GM19328 (cell line): Measurements from ENCODE around the gene SCUBE1.
"Not testable (repeated sequence)": the region's sequence is repeated elsewhere in the genome, so short reads cannot be mapped to it uniquely, and the experiment has no call there.

Source experiments
- ATAC-seq: cut with Tn5 transposase; IDR thresholded peaks from one replicate; pipeline ENCODE4 v1.9.1; 2021; ENCODE audit warnings: mild to moderate bottlenecking, moderate library complexity; ENCODE audit not compliant: unreplicated experiment

SCUBE1 gene

DNA sequence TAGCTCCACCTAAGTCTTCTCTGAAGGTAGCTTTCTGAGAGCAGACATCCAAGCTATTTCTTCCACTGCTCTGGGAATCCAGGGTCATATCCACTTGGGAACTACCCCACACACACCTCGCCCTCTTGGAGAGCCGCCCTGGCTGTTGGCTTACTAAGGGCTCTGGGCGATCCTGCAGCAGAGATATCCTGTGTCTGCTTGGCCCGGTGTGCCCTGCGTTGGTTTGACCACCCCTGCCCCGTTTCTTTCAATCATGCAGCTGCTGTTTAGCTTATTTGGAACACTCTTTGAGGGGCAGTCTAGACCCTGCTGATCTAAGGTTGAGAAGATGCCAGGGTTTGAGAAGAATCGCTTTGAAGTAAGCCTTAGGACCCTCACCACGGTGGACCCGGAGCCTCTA, 17.4 kb upstream of the SCUBE1 start:
- no peak for ATAC-seq

DNA sequence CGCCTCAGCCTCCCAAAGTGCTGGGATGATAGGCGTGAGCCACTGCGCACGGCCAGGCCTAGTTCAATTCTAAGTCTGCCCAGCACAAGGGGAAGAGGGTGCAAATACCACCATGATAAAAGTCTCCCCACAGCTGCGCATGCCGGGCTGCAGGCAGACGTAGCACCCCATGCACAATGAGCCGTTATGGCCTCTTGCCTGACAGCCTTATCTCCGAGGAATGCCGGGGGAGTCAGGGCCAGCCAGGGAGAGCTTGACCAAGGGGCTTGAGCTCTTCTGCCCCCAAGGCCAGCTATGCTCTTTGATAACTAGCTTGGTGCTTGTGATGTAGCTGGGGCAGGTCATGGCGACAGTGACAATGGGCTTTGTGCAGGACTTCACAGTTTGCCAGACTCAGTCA, 13.7 kb upstream of the SCUBE1 start:
- ATAC-seq, result no peak

DNA sequence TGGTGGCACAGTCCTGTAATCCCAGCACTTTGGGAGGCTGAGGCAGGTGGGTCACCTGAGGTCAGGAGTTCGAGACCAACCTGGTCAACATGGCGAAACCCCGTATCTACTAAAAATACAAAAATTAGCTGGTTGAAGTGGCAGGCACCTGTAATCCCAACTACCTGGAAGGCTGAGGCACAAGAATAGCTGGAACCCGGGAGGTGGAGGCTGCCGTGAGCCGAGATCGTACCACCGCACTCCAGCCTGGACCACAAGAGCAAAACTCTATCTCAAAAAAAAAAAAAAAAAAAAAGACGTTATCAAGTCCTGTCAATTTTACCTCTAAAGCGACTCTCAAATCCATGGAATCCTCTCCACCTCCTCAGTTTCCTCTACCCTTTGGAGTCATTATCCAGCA, 12.5 kb upstream of the SCUBE1 start:
- not testable (repeated sequence) for ATAC-seq

DNA sequence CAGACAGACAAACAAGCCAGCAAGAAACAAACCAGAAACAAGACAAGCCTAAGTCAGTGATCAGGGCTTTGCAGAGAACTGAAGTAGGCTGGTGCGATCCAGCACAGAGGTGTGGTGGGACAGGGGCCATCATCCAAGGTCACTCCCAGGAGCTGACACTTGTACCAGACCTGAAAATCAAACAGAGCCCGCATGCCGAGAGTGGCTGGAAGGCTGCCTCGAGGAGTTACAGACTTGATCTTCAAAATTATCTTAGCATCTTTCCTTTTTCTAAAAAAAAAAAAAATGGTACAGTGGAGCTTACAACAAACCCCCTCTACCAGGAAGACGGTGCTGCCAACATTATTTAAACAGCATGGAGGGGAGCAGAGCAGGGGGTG, 8.8 kb upstream of the SCUBE1 start:
- ATAC-seq, result no peak

DNA sequence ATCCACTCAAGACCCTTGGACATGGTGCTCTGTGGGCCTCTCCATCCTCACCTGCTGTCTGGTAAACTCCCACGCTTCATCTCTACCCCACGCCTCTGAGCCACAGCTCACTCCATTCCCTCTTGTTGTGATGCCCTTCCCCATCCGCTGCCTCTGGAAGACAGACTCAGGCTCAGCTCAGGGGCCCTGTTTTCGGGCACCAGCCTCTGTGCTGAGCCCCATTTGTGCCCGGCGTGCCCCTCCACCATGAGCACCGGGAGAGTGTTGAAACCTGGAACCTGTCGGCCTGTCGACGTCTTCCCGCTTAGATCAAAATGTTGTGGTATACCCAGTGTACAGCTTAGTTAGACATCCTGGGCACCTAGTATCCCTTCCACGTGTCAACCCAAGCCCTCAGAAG, 6.5 kb upstream of the SCUBE1 start:
- no peak for ATAC-seq

DNA sequence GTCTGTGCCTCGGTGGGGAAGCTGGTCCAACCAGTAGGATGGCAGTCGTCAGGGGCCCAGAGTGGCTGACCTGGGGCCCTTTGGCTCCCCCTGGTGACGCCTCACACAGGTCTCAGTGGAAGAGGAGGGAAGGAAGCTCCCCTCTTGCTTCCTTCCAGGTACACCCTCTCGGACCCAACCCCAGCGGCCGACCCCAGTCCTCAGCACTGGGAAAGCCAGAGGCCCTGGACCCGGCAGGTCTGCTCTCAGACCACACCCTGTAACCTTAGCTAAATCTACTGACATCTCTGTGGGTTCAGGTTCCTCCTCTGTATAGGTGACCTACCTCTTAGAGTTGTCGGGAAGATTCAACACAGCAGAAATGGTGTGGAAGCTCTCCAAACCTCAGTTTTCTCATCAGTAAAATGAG, 3.4 kb upstream of the SCUBE1 start:
- no peak for ATAC-seq

- no peak for ATAC-seq
Measured at GRCh38 chr22:43345761-43346301, 2.7 kb upstream of the SCUBE1 start.

- ATAC-seq, result no peak
Measured at GRCh38 chr22:43345356-43345755, 2.2 kb upstream of the SCUBE1 start.

GRCh38 chr22:43344520-43344787, 1.3 kb upstream of the SCUBE1 start:
- no peak for ATAC-seq

DNA sequence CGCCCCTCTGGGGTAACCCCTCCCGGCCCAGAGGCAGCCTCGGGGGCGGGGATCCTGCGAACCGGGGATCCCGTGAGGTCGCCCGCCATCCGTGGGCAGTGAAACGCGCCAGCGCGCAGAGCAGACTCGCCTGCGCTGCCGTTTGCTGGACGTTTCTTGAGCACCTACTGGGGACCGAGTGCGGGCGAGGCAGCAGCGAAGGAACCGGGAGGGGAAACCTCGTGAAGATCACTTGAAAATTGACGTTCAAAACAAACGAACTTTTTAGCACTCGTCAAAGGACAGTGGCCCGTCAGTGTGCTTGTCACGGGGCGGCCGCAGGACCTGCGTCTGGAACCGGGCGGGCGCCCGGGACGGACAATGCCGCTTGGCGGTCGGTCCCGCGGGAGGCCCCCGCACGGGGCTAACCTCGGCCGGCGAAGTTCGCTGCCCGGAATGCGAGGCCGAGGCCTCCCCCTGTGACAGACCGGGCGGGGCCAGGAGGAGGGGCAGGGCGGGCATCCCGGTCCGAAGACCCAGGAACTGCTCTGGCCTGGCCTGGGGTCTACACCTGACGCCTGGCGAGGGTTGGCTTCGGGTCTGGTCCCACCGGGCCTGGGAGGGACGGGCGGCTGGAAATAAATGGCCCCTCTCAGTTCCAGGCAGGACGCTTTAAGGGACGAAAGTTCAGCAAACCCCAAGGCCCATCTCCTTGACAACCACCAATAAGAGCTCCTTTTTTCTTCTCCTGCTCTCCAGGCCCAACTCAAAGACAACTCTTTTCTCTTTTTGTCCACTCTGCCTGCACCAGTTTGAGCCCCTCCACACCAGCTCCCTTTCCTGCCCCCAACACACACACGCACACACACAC, 723 bp upstream of the SCUBE1 start:
- ATAC-seq, result no peak

GRCh38 chr22:43342347-43343261, 568 bp downstream of the SCUBE1 start:
- ATAC-seq, result no peak

DNA sequence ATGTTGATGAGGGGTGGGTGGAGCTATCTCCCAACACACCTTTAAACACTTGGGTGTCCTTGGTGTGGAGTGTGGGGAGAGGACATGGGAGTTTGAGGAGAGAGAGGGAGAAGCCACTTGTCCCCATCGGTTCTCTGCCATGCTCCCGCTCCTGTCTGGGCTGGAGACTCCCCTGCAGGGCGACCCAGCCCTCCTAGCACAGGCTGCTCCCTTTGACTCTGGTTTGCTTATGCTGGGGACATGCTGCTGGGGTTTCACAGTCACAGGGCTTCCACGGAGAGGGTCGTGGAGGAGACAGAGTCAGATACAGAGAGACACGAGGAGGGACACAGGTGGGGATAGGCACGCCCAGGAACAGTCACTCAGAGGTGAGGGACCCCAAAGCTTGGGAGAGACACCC, 1.6 kb downstream of the SCUBE1 start:
- ATAC-seq, result no peak

GRCh38 chr22:43338766-43339345, 4.3 kb downstream of the SCUBE1 start:
- no peak for ATAC-seq

GRCh38 chr22:43337946-43338345, 5.2 kb downstream of the SCUBE1 start:
- no peak for ATAC-seq

DNA sequence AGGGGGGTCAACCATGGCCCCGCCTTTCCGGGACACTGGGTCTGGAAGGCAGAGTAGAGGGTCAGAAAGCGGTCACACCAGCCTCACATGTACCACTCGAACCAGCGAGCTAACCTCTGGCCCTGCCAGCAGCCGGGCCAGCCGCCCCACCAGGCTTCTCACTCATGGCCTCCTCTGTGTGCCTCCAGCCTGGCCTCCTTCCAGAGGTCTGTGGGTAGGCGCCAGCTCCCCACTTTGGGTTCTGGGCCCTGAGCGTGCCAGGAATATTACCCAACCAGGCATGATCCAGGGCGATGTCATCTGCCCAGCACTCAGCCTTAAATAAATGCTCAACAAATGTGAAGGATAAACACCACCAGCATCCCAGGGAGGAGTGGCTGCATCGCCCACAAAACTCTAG, 5.8 kb downstream of the SCUBE1 start:
- ATAC-seq, result no peak

DNA sequence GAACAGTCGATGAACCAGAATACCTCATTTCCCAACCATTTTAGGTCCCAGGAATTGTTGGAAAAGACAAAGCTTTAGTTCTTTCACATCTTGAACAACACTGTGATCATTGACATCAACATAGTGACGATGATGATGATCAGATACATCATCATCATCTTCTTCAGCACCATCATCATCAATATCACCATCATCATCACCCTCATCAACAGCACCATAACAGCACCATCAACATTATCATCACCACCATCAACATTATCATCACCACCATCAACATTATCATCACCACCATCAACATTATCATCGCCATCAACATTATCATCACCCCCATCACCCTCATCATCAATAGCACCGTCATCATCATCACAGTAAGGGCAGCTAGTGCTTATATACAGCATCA, 8.8 kb downstream of the SCUBE1 start:
- ATAC-seq, result no peak

GRCh38 chr22:43333978-43334377, 9.2 kb downstream of the SCUBE1 start:
- no peak for ATAC-seq

GRCh38 chr22:43333156-43333555, 10.0 kb downstream of the SCUBE1 start:
- ATAC-seq, result no peak

GRCh38 chr22:43331698-43332097, 11.5 kb downstream of the SCUBE1 start:
- ATAC-seq, result no peak

DNA sequence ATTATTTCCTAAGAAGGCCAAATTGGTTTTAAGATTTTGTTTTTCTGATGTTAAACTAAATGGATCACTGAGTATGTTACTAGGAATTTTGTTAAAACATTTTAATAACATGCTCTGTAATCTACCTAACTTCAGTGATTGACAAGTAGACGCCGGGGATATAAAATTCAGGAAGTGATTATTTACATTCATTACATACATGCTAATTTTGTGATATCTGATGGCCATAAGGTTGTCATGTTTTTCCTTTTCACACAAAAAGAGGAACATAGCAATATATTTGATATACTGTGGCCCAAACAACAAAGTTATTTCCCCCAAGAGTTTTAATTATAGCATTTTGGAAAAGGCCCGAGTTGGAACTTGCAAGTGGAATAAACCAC, 12.1 kb downstream of the SCUBE1 start:
- ATAC-seq, result no peak

GRCh38 chr22:43330178-43331068, 12.7 kb downstream of the SCUBE1 start:
- no peak for ATAC-seq
